ENCODE data around the gene CHST15. TPM values are rescaled to one million over a fixed set of nuclear protein-coding genes. Genes with fewer than 3 reads are reported as not detected.

The CHST15 gene
- total and polyA plus RNA-seq, 2 experiments from 2014 or later: 0.92 to 1.9 TPM

- H3K4me3 ChIP-seq: no peak overlapping the region
- TF ChIP-seq CTCF (IDR thresholded peaks at IDR 0.05; ENCODE audit: low read depth, low read length): no peak
- no peaks in the 10 kb centered on the region for H3K4me1 ChIP-seq (ENCODE audit: low read depth)
- no peaks in the 10 kb centered on the region for H3K36me3 ChIP-seq
- no peaks in the 10 kb centered on the region for H3K27me3 ChIP-seq
- H3K9me3 ChIP-seq (ENCODE audit: low read depth): no peaks in the 10 kb centered on the region
- no peak overlapping the region for H3K27ac ChIP-seq
- no peak for DNase-seq (ENCODE audit: low read depth in 1 of 2, low spot score in 1 of 2)
Observed at GRCh38 chr10:124066126-124066700, 27.2 kb downstream of the CHST15 start.

GRCh38 chr10:124065382-124066125 lies 27.8 kb downstream of the CHST15 start:
- no peaks in the 10 kb centered on the region for H3K9me3 ChIP-seq (ENCODE audit: low read depth)
- DNase-seq (ENCODE audit: low read depth in 1 of 2, low spot score in 1 of 2): peak in 1 of 2 donors; percentile 32

GRCh38 chr10:124064676-124065075 lies 28.7 kb downstream of the CHST15 start:
- TF ChIP-seq CTCF (IDR thresholded peaks at IDR 0.05; ENCODE audit: low read depth, low read length): no peak
- no peaks in the 10 kb centered on the region for H3K36me3 ChIP-seq
- no peaks in the 10 kb centered on the region for H3K27me3 ChIP-seq
- H3K9me3 ChIP-seq (ENCODE audit: low read depth): no peaks in the 10 kb centered on the region
- DNase-seq (ENCODE audit: low read depth in 1 of 2, low spot score in 1 of 2): peak in 1 of 2 donors; percentile 22
- H3K4me3 ChIP-seq: no peak overlapping the region
- no peak overlapping the region for H3K27ac ChIP-seq
- no peaks in the 10 kb centered on the region for H3K4me1 ChIP-seq (ENCODE audit: low read depth)

More at GRCh38 chr10:124065382-124066125, 27.8 kb downstream of the CHST15 start:
- TF ChIP-seq CTCF (IDR thresholded peaks at IDR 0.05; ENCODE audit: low read depth, low read length): no peak
- H3K4me3 ChIP-seq: no peak overlapping the region
- H3K36me3 ChIP-seq: no peaks in the 10 kb centered on the region
- no peaks in the 10 kb centered on the region for H3K27me3 ChIP-seq
- no peaks in the 10 kb centered on the region for H3K4me1 ChIP-seq (ENCODE audit: low read depth)
- no peak overlapping the region for H3K27ac ChIP-seq

- Histone ChIP-seq H3K27ac (no peak overlapping the region), H3K4me3 (no peak overlapping the region), H3K36me3 (no peaks in the 10 kb centered on the region), H3K27me3 (no peaks in the 10 kb centered on the region), H3K4me1 (ENCODE audit: low read depth) (no peaks in the 10 kb centered on the region), H3K9me3 (ENCODE audit: low read depth) (no peaks in the 10 kb centered on the region)
- no peak for TF ChIP-seq CTCF (IDR thresholded peaks at IDR 0.05; ENCODE audit: low read depth, low read length)
- peak in 1 of 2 donors; percentile 86 for DNase-seq (ENCODE audit: low read depth in 1 of 2, low spot score in 1 of 2)
Observed at GRCh38 chr10:124063750-124064603, 29.4 kb downstream of the CHST15 start.

GRCh38 chr10:124062390-124062789 lies 31.0 kb downstream of the CHST15 start:
- H3K36me3 ChIP-seq: no peaks in the 10 kb centered on the region
- DNase-seq (ENCODE audit: low read depth in 1 of 2, low spot score in 1 of 2): no peak

More at GRCh38 chr10:124062390-124062789, 31.0 kb downstream of the CHST15 start:
- no peak overlapping the region for H3K27ac ChIP-seq
- H3K4me3 ChIP-seq: no peak overlapping the region
- no peaks in the 10 kb centered on the region for H3K9me3 ChIP-seq (ENCODE audit: low read depth)
- no peak for TF ChIP-seq CTCF (IDR thresholded peaks at IDR 0.05; ENCODE audit: low read depth, low read length)
- H3K27me3 ChIP-seq: no peaks in the 10 kb centered on the region
- H3K4me1 ChIP-seq (ENCODE audit: low read depth): no peaks in the 10 kb centered on the region
